HG03064 (cell line): Measurements from ENCODE around the gene TMEM150B.

Experiments
- ATAC-seq: cut with Tn5 transposase; IDR thresholded peaks from one replicate; pipeline ENCODE4 v1.9.1; 2021; ENCODE audit warnings: low read depth; ENCODE audit not compliant: unreplicated experiment

Gene TMEM150B

DNA sequence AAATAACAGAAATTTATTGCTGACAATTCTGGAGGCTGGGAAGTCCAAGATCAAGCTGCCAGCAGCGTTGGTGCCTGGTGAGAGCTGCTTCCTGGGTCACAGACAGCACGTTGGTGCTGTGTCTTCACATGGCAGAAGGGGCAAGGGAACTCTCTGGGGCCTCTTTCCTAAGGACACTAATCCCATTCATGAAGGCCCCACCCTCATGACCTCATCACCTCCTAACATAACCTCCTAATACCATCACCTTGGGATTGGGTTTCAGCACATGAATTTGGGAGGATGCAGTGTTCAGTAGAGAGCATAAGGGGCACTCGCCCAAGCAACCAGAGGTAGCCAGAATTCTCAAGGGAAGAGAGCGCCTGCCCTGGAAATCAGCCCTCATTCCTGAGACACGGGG is 15.7 kb downstream of the TMEM150B start:
- ATAC-seq = no peak

DNA sequence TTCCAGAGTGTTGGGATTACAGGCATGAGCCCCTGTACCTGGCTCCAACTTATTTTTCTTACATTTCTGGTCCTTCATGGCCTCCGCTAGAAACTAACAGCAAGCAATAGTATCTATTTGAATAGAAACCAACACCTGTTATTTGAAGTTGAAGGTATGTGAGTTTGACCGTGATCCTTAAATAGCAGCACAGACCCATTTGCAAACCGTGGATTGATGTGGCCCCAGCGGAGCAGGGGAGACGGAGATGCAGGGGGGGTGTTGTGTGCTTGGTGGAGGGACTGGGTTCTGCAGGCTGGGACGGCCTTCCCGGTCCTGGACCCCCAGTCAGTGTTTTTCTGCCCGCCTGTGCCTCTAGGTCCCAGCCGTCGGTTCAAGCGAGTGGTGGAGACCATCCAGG is 16.9 kb downstream of the TMEM150B start:
- no peak for ATAC-seq

DNA sequence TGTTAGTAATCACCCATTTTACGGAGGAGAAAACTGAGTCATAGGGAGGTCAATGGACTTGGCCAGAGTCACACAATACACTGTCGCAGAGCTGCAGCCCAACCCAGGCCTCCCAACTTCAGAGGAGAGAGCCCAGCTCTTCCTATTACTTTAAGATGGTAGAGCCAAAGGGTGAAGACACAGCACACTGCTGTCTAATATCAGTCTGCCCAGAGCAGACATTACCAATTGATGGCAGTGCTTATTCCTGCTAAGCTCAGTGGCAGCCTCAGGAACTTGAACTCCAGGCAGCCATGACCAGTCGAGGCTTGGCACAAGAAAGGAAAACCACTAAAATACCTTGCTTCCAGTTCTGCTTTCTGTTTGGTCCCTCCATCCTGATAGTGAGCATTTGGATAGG is 18.4 kb downstream of the TMEM150B start:
- no peak for ATAC-seq

DNA sequence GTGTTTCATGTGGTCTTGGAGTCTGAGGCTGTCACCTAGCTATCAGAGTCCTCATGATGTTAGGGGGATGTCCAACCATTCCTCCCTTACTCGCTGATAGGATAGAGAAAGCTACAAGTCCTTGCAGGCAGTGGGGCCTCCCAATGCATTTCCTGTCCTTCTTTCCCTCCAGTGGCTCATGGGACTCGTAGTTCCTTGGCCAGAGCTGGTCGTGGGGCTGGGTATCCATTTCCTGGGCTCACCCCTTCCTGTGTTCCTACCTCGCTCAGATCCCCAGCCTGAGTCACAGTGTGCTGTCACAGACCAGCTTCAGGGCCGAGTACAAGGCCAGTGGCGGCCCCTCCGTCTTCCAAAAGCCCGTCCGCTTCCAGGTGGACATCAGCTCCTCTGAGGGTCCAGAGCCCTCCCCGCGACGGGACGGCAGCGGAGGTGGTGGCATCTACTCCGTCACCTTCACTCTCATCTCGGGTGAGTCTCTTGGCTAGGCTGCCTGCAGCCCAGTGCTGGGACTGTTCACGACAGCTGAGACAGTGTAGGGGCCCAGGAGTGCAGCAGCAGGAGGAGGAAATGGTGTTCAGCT is 19.1 kb downstream of the TMEM150B start:
- no peak for ATAC-seq

DNA sequence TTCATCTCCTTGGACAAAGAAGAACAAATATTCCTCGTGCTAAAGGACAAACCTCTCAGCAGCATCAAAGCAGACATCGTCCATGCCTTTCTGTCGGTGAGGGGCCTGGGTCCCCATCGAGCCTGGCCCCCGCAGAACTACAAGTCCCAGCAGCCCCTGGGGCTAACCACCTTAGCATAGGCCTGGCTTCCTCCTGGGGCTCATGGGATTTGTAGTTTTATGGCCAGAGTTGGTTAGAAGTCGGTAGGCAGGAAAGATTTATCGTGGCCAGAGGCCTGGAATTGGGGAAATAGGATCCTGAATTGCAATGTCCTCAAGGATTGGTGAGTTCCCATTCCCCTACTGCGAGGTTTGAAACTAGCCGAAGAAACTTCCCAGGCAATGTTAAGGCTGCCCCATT is 19.6 kb downstream of the TMEM150B start:
- ATAC-seq = no peak

DNA sequence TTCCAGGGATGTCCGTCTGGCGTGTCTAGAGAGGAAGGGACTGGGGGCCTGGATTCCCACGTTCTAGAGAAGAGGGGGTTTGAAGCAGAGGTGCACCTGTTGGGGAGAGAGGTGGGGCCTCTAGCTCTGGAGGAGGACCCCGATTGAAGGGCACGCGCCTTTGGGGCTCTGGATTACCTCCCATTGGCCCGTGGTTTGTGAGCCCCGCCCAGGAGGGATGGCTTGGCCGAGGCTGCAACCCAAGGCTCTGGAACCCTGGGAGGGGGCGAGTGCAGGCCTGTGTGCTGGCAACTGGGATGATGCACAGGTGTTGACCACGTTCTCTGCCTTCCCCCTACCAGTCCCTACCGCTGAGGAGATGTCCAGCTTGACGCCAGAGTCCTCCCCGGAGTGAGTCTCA is 20.2 kb downstream of the TMEM150B start:
- ATAC-seq = no peak

DNA sequence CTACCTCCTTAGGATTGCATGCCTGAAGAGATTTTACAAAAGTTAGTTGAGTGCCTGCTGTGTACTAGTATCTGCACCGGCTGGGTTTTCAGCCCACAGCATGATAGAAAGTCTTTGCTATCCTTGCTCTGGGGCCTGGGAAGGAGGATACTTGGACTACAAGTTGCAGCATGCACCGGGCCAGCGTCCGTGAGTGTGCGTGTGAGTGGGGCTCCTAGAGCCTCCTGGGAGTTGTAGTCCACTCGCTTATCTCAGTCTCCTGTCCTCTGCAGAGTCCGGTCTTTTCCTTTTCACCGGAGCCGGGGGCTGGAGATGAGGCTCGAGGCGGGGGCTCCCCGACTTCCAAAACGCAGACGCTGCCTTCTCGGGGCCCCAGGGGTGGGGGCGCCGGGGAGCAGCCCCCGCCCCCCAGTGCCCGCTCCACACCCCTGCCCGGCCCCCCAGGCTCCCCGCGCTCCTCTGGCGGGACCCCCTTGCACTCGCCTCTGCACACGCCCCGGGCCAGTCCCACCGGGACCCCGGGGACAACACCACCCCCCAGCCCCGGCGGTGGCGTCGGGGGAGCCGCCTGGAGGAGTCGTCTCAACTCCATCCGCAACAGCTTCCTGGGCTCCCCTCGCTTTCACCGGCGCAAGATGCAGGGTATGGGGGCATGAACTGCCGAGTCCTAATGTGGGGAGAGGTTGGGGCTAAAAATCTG is 20.7 kb downstream of the TMEM150B start:
- ATAC-seq = no peak

DNA sequence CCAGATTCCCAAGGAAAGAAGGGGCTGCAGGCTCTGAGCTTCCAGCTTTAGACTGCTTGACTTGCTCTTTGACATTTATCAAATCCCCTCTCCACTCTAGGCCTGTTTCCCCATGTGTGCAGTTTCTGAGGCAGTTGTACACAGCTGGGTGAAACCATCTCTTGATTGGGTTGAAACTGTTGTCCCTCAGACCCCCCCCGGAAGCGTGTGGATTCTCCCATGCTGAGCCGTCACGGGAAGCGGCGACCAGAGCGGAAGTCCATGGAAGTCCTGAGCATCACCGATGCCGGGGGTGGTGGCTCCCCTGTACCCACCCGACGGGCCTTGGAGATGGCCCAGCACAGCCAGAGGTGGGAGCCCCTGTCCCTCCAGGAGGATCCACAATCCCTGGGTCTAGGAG is 21.7 kb downstream of the TMEM150B start:
- ATAC-seq = no peak

DNA sequence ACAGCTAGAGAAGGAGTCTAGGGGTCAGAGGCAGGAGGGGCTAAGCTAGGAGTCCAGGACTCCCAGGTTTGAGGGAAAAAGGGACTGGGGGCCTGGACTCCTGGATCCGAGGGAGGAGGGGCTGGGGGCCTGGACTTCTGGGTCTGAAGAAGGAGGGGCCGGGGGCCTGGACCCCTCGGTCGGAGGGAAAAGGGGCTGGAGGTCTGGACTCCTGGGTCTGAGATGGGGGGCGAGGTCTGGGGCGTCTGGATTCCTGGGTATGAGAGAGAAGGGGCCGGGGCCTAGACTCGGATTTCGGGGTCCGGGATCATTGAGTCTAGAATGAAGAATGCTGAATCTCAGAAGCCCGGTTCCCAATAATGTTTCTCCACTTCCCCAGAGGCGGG is 22.8 kb downstream of the TMEM150B start:
- ATAC-seq = no peak

DNA sequence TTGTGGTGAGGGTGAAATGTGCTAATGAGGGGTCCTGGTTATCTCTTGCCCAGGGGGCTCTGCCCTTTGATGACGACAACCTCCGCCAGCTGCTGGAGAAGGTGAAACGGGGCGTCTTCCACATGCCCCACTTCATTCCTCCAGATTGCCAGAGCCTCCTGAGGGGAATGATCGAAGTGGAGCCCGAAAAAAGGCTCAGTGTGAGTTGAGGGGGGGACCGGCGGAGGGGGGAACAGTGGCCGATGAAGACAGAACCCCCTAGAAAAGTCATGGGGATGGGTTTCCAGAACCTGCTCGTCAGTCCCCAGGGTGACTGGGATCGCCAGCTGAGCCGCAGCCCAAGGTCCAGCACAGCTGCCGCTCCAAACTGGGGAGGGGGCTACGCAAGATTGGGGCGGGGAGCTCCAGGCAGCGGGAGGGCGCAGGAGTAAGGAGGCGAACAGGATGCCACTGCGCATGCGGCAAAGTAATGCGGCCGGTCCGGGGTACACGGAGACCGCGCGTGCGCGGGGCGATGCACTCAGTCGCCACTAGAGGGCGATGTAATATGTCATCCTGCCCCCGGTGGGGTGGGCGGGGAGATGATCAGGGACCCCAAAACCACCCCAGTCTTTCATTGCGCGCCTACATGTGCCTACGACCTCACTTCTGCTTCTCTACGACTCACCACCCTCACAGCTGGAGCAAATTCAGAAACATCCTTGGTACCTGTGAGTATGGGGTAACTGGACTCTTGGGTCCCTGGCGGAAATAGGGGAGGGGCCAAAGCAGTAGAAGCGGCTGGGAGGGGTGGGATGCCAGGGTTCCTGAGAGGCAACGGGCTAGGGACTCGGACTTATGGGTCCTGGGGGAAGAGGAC is 23.5 kb downstream of the TMEM150B start:
- peak; percentile 62 for ATAC-seq

DNA sequence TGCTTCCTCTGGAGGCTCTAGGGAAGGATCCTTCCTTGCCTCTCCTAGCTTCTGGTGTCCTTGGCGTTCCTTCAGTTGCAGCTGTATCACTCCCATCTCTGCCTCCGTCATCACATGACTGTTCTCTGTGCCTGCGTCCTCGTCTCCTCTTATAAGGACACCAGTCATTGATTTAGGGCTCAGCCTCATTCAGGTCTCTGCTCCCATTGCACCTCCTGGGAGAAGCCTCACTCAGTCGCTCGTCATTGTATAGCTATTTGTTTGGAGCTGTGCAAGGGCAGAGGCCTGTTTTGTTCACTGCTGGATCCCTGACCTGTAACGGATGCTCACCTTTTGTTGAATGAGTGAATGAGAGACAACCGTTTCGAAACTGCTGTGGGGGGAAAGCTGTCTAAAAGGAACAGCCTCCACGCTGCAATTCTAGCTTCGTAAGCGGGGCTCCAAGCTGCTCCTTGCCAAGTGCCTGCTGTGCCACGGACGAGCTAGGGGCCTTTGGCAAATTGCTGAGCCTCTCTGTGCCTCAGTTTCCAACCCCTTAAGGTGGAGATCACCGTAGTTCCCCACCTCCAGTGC is 24.2 kb downstream of the TMEM150B start:
- no peak for ATAC-seq

DNA sequence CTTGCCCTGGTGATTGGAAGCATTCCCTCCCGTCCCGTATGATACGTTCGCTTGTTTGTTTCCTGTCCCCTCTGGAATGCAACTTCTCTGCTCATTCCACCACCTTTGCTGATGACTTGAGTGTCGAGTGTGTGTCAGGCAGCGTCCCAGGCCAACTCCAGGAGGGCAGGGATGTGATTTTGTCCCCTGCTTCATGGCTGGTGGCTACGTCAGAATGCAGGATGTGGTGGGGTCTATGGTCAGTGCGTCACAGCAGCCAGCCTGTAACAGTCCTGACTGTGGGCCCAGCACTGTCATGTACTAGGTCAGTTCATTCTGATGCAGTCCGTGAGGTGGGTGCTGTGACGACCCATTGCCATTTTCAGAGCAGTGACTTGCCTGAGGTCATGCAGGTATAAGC is 25.1 kb downstream of the TMEM150B start:
- ATAC-seq = no peak

DNA sequence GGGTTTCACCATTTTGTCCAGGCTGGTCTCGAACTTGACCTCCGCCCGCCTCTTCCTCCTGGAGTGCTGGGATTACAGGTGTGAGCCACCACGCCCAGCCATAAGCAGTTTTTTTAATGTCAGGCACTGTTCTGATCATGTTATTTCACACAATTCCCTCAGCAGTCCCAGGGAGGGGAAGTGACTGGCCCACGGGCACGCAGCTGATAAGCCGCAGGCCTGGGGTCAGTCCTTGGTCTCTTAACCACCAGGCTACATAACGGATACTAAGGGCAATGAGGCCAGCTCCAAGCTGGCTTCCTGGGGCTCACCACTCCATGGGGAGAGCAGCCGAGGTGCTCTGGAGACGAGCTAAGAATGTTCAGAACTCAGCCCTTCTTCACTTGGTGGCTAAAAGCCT is 27.9 kb downstream of the TMEM150B start:
- ATAC-seq = no peak

DNA sequence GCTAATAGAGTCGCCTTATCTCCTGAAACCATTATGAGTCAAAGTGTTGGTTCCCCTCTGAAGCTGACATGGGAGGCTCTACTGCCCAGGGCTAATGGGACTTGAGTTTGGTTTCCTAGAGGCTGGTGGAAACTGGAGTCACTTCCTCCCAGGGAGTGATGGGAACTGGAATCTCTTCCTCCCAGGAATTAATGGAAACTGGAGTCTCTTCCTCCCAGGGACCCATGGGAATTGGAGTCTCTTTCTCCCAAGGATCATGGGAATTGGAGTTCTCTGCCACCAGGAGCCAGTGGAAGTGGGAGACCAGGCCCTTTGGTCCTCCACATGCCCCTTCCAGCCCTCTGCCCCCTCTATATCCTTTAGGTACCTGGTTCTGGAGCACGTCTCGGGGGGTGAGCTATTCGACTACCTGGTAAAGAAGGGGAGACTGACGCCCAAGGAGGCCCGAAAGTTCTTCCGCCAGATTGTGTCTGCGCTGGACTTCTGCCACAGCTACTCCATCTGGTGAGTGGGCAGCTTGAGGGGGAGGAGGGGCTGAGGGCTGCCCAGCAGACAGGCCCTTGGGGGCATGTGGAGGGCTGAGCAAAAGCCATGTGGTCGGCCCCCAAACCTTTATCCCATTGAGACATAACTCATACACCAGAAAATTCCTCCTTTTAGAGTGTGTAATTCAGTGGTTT is 35.9 kb downstream of the TMEM150B start:
- no peak for ATAC-seq

DNA sequence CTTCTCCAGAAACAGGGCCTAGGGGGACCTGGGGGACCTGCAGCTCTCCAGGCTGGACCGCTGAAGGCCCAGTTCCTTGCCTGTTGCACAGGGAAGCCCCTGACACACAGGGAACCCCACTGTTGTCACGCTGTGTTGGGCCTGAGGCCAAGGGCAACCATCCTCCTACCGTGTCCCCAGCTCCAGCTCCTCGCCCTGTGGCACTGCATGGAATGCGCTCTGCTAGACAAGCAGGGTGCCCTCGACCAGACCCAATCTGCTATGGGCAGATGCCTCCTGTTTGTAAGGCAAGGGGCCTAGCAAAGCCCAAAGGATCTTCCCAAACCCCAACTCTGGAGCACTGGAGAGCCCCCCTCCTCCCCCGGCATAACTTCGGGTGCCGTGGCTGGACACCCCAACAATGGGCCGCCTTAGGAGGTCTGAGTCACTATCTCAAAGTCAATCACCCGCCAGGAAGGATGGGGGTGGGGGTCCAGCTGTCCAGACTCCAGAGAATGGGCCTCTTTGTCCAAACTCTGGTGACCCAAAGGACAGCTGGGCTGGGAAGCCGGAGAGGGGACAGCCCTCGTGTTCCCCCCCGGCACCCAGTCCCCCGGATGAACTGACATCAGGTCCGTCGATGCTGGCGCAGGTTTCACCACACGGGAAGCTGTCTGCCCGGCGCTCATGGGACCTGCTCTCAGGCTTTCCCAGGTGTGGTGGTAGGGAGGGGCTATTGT is 37.6 kb downstream of the TMEM150B start:
- ATAC-seq = no peak

DNA sequence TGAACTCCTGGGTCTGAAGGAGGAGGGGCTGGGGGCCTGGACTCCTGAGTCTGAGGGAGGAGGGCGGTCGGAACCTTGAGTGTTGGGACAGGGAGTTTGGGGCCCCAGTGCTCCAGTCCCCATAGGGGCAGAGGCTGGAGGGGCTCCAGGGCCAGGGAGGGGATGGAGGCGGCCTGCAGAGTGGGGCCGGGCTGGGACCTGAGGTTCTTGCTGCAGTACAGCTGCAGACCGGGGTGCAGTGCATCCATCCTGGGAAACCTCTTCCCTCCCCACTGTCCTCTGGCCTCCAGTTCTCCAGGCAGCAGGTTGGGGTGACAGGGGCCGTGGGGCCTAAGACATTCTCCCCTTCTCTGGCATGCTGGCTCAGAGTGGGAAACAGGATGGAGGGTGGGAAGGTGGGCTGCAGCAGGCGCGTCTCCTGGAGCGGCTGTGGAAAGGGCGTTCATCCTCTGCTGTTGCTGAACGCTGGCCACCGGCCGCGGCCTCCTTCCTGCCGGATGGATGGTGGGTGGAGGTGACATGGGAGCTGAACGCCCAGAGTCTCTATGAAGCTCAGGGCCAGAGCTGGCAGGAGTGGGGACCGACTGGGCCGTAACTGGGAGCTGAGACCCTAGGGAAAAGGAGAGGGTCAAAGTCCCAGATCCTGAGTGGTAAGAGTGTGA is 39.8 kb downstream of the TMEM150B start:
- no peak for ATAC-seq

DNA sequence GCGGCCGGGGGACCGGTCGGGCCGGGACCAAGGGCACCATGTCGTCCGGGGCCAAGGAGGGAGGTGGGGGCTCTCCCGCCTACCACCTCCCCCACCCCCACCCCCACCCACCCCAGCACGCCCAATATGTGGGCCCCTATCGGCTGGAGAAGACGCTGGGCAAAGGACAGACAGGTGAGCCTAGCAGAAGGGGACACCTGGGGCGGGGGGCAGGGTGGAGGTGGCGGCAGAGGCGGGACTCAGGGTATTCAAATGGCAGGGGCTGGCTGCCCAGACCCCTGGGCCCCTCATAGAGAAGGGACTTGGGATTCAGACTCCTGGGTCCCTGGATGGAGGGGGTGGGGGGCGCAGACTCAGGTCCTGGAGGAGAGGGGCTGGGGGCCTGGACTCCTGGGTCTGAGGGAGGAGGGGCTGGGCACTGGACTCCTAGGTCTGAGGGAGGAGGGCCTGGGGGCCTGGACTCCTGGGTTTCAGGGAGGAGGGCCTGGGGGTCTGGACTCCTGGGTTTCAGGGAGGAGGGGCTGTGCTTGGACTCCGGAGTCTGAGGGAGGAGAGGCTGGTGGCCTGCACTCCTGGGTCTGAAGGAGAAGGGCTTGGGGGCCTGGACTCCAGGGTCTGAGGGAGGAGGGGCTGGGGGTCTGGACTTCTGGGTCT is 40.6 kb downstream of the TMEM150B start:
- ATAC-seq = no peak

DNA sequence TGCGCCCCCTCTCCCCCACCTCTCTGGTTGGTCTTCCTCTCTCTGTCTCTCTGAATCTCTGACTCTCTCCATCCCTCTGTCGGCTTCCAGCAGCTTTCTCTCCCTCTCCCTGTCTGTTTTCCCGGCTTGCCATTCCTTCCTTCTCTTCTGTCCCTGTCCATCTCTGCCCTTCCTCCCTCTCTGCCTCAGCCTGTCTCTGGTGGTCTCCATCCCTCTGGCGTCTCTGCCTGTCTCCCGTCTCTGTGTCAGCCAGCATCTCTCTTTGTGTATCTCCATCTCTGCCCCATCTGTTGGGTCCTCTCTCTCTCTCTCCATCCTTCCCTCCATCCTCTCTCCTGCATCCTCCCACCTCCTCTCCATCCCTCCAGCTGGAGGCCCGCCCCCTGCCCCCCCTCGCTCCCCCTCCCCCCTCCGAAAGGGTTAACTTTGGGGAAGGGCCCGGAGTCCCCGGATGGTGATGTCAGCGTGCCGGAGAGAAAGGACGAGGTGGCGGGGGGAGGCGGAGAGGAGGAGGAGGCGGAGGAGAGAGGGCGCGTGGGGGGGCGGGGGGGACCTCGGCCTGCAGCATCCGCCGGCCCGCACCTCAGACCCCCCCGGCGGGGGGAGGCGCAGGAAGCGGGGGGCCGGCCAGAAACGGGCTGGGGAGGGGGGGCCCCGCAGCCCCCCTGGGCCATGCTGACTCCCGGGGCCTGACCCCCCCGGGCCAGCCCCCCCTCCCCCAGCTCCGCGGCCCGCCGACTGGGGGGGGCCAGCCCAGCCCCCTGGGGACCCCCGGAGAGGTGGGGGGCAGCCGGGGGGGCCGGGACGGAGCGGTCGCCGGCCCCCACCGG is 41.4 kb downstream of the TMEM150B start, which contains the start of gene BRSK1:
Gene BRSK1, plus strand, starts transcription at position 450 of the 830 bp plus-strand sequence. CDS start 446 bp downstream, outside the sequence.
- ATAC-seq = no peak
